COLO668 (cell line): ENCODE measurements around the gene HOXB6.

Experiments
- DNase-seq: peaks from one replicate; lab custom pipeline; 2025; ENCODE audit not compliant: unreplicated experiment; lab: John Stamatoyannopoulos, UW

HOXB6 gene

DNA sequence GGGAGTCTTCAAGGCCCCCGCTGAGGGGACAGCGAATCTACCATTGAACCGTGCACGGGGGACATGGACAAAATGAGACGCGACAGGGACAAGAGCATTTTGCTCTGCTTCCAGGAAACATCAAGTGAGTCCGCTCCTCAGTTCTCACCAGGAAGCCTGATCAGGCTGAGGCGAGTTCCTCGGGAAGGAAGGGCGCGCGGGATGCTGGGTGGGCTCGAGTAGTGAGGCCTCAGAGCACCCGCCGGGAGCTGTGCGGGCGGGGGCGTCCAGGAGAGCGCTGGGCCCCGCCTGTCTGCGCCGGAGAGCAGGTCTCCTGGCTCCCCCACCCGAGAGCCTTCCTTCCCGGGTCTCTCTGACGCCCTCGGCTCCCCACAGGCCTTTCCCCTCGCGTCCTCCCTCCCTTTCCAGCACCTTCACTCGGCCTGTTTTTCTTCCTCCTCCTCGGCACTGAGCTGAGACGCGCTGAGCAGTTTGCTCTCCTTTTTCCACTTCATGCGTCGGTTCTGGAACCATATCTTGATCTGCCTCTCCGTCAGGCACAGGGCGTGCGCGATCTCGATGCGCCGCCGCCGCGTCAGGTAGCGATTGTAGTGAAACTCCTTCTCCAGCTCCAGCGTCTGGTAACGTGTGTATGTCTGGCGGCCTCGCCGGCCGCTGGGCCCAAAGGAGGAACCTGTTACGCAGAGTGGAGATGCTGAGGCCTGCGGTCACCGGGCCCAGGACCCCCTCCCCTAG lies 8.6 kb downstream of the HOXB6 start:
- DNase-seq = peak; percentile 69

DNA sequence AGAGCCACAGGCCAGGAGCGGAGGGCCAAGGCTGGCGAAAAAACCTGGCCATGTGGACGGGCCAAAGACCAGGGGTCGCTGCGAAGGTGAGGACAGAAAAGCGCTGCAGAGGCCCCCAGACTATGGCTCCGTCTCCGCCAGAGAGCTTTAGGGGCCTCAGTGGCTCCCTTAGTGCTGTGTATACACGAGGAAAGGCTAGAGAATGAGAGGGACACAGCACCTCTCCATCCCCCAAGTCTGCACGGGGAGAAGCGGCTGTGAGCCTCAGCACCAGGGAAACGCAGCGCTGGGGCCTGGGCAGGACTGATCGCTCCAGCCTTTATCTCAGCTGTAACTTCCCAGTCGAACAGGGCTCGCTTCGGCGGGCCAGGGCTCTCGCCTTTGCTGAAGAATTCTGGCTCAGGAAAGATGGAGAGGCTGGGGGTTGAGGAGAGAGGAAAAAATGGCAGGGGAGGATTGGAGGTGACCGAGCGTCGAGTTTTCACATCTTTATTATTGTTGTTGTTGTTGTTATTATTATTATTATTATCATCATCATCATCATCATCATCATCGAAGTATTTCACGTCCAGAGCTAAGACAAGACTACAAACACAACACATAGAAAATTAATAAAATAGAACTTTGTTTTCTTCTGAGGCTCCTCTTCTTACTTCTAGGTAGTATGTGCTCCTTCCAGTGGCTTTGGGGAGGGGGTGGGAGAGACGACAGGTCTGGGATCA lies 9.3 kb downstream of the HOXB6 start:
- peak; percentile 32 for DNase-seq

DNA sequence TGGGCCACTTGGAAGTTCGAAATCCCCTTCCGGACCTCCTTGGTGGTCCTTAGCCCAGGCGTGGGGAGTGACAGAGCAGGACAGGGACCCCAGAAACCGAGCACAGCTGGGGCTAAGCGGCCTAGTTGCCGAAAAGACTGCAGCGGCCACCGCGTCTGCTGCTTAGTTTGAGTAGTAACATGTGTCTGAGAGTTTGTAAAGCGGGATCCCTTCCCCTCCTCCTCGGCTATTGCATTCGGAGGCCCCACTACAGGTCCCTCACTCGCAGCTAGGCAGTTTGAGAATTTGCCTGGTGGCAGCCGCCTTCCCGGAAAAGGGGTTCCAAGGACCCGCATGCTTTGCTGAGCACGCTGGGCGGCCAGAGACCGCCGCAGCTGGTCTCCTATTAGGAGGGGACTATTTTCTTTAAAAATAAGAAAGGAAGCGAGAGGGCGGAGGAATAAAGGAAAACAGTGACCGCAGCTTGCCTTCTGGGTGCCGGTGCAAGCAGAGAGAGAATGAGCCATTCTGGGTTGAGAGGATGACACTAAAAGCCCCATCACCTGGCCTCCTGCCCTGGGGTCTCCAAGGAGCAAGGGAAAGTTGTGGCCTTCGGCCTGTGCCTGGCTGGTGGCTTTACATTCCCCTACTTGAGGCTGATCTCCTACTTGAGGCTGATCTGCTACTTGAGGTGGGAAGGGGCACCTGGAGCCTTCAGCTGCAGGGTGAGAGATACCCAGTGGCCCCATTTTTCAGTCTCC lies 10.1 kb downstream of the HOXB6 start:
- peak; percentile 53 for DNase-seq

DNA sequence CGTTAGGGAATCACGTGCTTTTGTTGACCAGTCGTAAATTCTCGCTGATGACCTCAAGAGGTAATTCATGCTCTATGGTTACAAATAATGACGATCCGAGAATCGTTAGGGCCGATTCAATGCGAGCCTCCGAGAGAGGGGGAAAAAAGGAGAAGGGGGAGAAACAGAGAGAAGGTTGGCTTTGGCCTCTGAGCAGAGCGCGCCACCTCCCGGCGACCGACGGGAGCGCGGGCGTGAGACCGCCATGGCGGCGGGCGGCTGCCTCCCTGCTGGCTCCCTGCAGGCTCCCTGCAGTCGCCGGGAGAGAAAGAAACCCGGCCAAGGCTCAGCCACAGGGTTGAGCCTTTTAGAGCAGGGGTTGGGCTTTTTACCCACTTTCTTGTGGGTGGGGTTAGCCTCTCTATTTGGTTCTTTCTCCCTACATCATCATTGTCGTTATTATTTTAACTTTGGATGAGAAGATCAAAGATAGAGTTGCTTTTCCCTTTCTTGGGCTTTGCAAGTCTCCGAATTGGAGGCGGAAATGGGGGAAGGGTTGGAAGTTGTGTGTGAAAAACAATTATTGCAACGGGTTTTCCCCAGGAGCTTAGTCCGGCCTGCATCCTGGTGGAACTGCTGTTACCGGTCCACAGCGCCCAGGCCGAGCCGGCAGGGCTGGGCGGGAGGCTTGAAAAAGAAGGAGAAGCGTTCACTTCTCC lies 10.8 kb downstream of the HOXB6 start:
- DNase-seq = peak; percentile 85

DNA sequence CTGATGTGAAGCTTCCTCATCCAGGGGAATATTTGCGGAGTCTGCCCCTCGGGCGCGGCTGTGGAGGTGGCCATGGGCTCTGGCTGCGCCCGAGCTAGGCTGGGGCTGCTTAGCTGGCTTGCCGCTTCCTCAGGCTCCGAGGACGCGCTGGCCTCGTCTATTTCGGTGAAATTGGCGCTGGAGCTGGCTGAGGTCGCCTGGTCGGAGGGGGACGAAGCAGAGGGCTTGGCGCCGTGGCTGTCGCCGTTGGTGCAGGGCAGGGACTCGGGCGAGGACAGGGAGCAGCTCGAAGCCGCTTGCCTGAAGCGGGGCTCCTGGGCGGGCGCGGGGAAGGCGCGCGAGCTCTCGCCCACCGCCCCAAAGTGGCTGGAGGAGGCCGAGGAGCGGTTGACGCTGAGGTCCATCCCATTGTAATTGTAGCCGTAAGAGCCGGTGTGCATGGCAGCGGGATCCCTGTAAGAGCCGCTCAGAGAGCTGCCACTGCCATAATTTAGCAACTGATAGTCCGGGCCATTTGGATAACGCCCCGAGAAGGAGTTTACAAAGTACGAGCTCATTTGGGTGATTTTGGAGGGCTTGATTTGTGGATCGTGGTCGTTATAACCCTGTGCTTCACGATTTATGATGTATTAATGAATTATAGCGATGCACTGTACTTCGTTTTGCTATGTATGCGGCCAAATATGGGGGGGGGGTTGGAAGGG lies 11.5 kb downstream of the HOXB6 start, which contains the start of gene HOXB5:
Gene HOXB5 (minus strand): TSS at position 654 of the 704 bp plus-strand sequence. CDS start 97 bp downstream, at position 557.
- DNase-seq = peak; percentile 58

DNA sequence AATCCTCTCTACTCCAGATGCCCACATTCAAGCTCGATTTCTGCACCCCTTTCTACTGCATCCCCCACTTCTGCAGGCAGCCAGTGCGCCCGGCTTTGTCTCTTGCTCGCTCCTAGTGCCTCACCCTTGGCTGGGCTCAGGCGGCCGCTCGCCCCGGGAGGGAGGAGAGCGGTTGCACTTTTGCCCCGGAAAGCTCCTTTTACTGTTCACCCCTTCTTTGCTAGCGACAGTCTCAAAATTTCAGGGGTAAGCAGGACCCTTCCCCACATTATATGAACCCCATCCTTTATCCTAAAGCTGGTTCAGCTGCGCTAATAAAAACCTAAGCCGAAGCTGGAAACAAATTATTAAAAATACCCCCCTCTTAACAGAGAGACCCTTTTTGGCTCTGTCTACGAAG lies 12.2 kb downstream of the HOXB6 start:
- DNase-seq = peak; percentile 55

DNA sequence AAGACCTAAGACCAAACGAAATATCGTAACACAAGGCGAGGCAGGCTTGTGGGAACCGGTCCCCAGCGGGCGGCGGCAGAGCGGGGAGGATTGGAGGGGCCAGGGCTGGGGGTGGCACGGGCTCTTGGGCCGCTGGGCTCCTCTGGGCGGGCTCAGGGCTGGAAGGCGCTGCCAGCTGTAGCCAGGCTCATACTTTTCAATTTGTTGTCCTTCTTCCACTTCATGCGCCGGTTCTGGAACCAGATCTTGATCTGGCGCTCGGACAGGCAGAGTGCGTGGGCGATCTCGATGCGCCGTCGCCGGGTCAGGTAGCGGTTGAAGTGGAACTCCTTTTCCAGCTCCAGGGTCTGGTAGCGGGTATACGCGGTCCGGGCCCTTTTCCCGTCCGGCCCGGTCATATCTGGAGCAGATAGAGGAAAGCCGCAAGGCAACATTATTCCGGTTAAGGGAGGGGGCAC lies 12.7 kb downstream of the HOXB6 start:
- DNase-seq = peak; percentile 60

DNA sequence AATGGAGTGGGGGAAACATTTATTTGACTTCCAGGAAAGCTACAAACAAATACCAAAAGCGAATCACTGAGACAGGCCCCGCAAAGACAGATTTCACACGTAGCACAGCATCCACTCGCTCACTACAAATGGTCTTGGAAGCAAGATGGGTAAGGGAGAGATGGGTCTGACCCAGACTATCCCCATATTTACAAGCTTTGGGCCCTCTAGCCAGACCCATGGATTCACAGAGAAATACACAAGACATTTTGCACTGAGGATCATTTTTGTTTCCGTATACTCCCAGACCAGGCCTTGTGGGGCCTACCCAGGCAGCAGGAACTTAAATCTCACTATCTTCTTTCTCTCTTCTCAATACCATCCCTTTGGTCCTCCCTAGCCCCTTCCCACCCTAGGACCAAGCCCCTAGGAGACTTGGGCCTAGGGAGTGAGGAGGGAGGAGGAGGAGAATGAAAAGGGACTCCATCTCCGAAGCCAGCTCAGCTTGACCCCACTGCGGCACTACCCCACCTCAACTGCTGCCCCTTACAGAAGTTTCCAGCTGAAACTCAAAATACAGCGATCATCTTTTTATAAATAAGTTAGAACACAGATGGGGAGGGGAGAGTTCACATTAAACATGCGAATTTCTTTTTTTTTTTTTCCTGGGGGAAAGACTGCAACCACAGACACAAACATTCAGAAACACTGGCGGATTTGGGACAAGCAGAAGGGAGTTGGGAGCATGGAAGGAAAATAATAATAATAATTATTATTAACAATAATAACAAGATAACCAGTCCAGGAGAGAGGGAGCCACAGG lies 13.3 kb downstream of the HOXB6 start:
- DNase-seq = no peak

DNA sequence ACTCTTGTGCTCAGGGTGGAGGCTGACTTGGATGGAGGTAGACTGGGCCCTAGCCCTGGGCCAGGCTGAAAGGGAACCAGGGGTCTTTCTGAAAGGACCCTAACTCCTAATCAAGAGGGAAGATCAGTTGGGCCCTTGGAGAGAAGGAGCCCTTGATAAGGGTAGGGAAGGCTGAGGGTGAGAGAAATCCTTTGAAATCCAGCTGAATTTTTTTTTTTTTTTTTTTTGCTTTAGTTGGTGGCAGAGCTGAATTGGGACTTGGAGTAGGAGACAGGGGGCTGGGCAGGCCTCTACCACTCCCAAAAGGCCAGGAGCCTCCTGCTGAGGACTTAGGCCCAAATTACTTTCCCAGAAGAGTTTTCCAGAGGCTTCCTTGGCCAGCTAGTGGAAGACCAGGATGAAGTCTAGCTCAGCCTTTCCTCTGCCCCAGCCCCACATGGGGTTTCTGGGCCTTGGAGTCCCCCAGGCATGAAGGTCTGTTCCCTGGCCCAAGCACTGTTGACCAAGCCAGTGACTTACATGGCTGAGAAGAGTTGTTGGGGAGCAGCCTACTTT lies 14.1 kb downstream of the HOXB6 start:
- no peak for DNase-seq

DNA sequence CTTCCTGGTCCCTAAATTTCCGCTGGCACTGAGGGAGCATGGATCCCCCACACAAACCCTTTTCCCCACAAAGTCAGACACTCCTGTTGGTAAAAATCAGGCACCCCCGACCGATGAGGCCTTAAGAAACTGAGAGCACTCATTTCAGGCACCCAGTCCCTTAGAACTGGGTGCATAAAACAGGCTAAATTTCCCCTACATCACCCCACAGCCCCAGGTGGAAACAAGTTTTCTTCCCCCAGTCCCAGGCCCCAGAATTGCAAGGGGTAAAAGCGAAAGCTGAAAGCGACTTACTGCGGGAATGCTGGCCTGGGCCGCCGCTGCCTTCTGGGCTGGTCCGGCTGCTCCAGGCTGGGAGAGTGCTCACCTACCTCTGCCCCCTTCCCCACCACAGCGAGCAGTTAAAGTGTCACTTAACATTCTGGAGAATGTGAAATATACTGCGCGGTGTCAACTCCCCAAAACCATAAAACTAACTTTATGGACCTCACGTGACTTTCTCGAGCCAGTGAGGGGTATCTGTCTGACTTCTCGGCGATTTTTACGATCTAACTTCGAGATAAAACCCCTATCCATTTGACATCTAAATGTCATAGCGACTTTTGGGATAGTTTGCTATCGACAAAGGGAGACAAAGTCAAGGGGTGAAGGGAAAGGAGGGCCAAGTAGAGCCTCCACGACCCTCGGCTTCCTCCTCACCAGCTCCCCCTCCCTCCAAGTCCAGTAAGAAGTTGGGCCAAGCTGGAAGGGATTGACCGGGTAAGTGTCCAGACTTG lies 14.8 kb downstream of the HOXB6 start, which contains the start of gene HOXB3:
Gene HOXB3 (minus strand): TSS at position 411 of the 776 bp plus-strand sequence. CDS start 37,767 bp downstream, outside the sequence.
- peak; percentile 29 for DNase-seq

DNA sequence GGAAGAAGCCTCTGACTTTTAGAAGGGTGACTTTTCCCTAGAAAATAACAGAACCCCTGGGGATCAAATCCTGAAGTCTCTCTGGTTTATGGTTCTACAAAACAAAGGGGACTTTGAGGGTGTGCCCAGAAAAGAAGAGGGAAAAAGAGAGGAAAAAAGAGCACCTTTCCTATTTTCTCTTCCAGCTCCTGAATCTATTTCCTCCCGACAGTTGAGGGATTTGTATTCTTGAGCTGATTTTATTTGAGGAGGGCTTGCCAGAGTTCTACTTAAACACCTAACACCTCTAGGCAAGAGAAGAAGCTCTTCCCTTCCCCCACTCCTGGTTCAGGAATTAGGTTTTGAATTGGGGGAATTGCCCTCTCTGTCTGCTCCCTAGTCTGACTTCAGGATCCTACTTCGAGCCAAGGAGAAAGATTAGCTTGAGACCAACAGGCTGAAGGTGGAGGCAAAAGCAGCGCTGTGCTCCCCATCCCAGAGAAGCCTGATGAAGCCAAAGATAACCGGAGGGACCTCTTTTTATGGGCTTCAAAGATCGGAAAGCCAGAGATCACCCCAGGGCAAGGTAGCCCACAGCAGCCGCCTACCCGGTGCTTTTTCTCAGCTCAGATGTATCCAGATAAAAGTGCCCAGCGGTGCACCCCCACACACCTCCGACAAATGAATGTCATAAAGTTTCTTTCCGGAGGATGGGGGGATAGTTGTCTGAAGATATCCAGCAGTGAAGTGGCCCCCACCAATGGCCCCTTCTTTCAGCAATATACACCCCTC lies 15.5 kb downstream of the HOXB6 start:
- DNase-seq = no peak

DNA sequence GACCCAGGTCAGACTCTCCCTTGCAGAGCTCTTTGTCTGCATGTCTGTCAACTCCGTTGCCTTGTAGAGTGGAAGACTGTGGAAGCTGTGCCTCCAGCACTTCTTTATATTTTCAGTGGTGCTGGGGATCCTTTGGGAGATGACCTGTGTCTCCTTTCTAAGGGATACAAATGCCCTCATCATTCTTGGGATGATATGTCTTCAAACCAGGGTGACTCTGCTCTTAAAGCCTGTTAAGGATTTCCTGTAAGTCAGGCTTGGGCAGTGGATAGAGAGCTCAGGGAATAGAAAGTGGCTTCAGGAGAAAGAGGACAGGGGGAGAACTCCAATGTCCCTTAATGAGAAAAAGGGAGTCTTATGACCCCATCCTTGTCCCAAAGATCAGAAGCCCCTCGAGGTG lies 16.3 kb downstream of the HOXB6 start:
- DNase-seq = no peak

DNA sequence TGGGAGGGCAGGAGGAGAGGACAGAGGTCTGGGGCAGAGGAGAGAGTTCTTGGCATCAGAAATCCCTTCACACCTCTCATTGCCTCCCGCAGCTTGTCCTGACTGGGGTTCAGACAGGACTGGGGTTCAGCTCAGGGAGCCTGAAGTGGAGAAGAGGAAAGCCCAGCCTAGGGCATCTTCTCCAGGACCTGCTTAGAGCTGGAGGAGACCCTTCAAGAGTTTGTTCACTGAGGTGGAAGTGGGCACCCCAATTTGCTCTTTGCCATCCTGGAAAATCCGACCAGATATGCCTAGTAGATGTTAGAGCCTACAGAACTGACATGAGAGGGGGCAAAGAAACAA lies 16.7 kb downstream of the HOXB6 start:
- no peak for DNase-seq

DNA sequence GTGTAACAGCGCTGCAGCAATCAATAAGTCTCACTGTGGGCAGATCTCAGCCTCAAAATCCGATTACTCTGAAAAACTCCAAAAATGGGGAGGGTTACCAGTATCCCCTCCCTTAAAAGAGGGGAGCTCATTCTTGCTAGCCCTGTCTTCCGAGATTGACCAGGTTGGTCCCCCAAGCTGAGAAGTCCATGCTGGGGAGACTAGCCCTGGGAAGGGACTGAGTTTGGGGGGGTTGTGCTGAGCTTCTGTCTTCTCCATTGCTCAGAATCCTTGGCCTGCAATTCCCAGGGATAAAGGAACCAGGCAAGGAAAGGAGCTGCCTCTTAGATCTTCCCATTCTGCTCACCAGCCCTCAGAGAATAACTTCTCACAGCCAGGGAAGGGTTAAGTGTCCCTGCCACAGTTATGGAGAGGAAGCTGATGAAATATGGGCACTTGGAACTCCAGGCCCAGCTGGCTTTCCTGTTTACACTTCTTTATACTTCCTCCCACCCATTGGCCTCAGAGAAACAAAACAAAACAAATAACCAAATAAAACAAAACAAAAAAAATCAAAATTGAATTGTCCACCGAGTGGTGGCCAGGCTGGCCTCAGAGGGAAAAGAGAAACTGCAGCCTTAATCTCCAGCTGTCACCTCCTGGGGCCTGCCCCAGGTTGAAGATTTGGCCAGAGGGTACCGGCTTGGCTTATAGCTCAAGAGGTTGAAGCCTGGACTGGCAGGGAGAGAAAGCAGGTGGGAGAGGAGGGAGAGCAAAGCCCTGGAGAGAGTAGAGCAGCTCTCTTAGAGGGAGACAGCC lies 17.3 kb downstream of the HOXB6 start:
- DNase-seq = peak; percentile 59

DNA sequence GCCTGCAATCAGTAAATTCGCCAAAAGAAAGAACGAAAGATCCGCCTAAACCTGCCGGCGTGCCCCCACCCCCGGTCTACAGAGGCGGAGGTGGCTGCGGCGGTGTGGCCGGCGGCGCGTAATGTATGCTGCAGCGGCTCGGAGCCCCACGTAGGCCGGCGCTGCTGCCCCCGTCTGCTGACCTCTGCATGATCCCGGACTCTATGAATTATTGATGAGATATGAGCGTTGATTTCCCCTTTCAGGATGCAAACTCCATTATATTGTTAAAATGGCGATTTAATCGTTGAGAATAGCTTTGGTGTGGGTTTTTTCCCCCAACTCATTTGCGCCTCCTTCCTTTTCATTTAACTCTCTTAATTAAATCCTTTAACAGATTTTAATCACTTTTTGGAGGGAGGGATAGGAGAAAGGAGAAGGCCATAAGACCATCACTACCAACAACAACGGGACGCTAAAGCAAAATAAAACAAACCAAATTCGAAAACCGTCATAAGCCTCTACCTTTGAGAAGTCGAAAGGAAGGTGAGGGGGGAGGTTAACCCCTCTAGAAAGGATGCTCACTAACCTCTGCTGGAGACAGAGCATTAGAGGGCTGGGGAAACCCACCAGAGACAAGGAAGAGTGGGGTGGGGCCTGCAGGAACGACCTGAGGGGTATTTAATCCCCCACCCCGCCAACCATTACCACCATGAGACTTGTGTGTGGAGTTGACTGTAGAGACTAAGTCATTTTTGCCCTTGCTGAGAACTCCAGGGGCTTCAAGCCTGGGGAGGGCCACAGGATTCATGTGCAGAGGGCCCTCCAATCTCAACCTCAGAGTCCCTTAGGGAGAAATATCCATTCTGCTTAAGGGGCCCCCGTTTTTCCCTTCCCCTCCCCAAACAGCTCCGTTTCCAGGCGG lies 18.2 kb downstream of the HOXB6 start:
- DNase-seq = peak; percentile 70

DNA sequence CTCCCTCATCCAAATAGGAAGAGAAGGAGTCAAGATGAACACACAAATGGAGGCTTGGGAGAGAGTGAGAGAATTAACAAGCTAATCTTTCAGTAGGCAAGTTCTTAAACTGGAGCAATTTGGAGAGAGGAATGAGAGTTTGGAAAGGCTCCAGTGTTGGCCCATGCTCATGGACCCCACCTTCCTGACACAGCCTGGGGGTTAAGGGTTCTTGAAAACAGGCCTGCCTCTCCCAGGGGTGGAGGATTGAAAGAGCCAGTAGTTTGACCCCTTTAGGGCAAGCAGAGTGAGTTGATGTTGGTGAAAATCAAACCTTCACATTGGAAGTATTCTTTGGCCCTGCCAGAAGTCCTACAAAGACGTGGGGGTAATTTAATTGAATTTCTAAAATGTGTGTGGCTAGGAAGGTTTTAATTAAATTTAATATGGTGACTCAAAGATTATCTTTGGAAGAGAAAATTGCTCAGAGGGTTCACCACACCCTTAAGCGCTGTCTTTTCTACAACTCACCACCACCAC lies 20.5 kb downstream of the HOXB6 start:
- DNase-seq = no peak
